ENCODE results near the gene SEMA7A.

DNA sequence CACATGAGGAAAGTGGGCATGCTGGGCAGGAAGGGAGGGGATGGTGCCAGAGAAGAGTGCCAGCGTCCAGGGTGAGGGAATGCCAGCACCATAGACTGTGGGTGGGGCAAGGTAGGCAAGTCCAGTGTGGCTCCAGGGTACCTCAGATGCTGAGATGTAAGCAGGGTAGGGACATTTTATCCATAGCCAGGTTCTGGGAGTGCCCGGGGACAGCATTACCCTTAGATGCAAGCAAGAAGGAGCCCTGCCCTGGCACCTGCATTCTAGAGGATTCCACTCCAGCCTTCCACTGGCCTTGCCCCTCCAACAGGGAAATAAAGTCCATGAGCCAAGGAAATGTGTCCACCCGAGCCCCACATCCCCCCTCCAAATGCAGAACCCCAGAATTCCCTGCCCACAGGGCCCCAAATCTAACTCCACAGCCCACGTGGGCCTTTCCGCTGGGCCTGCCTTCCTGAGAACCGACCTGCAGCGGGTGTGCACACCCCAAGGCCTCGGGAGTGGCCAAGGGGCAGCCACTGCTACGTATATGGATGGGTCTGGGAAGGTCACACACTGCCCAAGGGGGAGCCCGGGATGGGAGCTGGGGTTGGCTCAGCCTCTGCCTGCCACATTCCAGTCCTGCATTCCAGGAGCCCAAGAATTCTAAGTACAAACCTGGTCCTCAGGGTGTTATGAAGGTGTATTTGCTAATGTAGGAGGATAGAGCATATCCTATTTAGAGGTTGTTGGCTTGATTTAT, 46.0 kb downstream of the SEMA7A start:
- TF ChIP-seq, protein P1, sequence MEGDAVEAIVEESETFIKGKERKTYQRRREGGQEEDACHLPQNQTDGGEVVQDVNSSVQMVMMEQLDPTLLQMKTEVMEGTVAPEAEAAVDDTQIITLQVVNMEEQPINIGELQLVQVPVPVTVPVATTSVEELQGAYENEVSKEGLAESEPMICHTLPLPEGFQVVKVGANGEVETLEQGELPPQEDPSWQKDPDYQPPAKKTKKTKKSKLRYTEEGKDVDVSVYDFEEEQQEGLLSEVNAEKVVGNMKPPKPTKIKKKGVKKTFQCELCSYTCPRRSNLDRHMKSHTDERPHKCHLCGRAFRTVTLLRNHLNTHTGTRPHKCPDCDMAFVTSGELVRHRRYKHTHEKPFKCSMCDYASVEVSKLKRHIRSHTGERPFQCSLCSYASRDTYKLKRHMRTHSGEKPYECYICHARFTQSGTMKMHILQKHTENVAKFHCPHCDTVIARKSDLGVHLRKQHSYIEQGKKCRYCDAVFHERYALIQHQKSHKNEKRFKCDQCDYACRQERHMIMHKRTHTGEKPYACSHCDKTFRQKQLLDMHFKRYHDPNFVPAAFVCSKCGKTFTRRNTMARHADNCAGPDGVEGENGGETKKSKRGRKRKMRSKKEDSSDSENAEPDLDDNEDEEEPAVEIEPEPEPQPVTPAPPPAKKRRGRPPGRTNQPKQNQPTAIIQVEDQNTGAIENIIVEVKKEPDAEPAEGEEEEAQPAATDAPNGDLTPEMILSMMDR (IDR thresholded peaks at IDR 0.05), result no peak
- no peak for TF ChIP-seq POLR2A (IDR thresholded peaks at IDR 0.05)
